Left hindlimb (tissue), 1 donor: Measurements from ENCODE around the gene C14orf93.

Source experiments
- DNase-seq: peaks from one replicate; pipeline ENCODE4 v3.0.0-alpha.2; 2018

The C14orf93 gene

GRCh38 chr14:22986508-22987054 lies 23.4 kb downstream of the C14orf93 start:
- DNase-seq = peak; percentile 88

- no peak for DNase-seq
Observed at GRCh38 chr14:22985894-22986507, 23.9 kb downstream of the C14orf93 start.

GRCh38 chr14:22984959-22985658 lies 24.8 kb downstream of the C14orf93 start:
- no peak for DNase-seq

- peak; percentile 95 for DNase-seq
Observed at GRCh38 chr14:22982477-22983245, 27.3 kb downstream of the C14orf93 start, which contains the start of gene AJUBA. Gene AJUBA (minus strand): TSS chr14:22982551. CDS start chr14:22982266, 285 bp downstream.

GRCh38 chr14:22981876-22982476 lies 28.0 kb downstream of the C14orf93 start:
- no peak for DNase-seq

- peak; percentile 55 for DNase-seq
Observed at GRCh38 chr14:22981090-22981875, 28.7 kb downstream of the C14orf93 start.

GRCh38 chr14:22980672-22981089 lies 29.3 kb downstream of the C14orf93 start:
- DNase-seq = peak; percentile 75

GRCh38 chr14:22979748-22980392 lies 30.1 kb downstream of the C14orf93 start:
- no peak for DNase-seq

- DNase-seq = peak; percentile 71
Observed at GRCh38 chr14:22978981-22979671, 30.8 kb downstream of the C14orf93 start.

GRCh38 chr14:22978487-22978837 lies 31.5 kb downstream of the C14orf93 start:
- no peak for DNase-seq

- peak; percentile 77 for DNase-seq
Observed at GRCh38 chr14:22977684-22978486, 32.1 kb downstream of the C14orf93 start.

- DNase-seq = no peak
Observed at GRCh38 chr14:22977434-22977683, 32.6 kb downstream of the C14orf93 start.

- DNase-seq = no peak
Observed at GRCh38 chr14:22976620-22977433, 33.1 kb downstream of the C14orf93 start.

- DNase-seq = no peak
Observed at GRCh38 chr14:22974530-22975313, 35.2 kb downstream of the C14orf93 start.

- DNase-seq = no peak
Observed at GRCh38 chr14:22973217-22974032, 36.5 kb downstream of the C14orf93 start.

- no peak for DNase-seq
Observed at GRCh38 chr14:22972313-22972930, 37.5 kb downstream of the C14orf93 start.

GRCh38 chr14:22971152-22971551 lies 38.8 kb downstream of the C14orf93 start:
- no peak for DNase-seq
